Esophagus muscularis mucosa (tissue), 4 donors: ENCODE measurements around the gene INTS3.

Source experiments
- CTCF ChIP-seq, 3 experiments: fragments of 200-600 bp in 2 of 3; fragments of 450-650 bp in 1 of 3; sonication (generic) in 2 of 3; IDR thresholded peaks; one replicate each; pipeline ENCODE4 v1.5.1; 2017 to 2019; ENCODE audit warnings: antibody characterized with exemption in 3 of 3, mild to moderate bottlenecking in 2 of 3, moderate library complexity in 1 of 3
- EP300 ChIP-seq: sonication (generic); formaldehyde crosslinking; IDR thresholded peaks from one replicate; pipeline ENCODE4 v1.6.1; 2017; ENCODE audit warnings: antibody characterized with exemption
- POLR2A ChIP-seq: fragments of 450-650 bp; IDR thresholded peaks from one replicate; pipeline ENCODE4 v1.6.1; 2017; ENCODE audit warnings: antibody characterized with exemption, moderate library complexity, mild to moderate bottlenecking, low read depth
- POLR2AphosphoS5 ChIP-seq, 2 donors: sonication (generic); formaldehyde crosslinking; IDR thresholded peaks; one replicate each; pipeline ENCODE4 v1.6.1; 2017; ENCODE audit warnings: antibody characterized with exemption in 2 of 2

- TF ChIP-seq POLR2AphosphoS5 (IDR thresholded peaks at IDR 0.05), result peak in 1 of 2 donors; percentile 53
- TF ChIP-seq CTCF (IDR thresholded peaks at IDR 0.05), result peak; percentile 89 to 93 (median 91)
- TF ChIP-seq POLR2A, result no peak
- TF ChIP-seq EP300, result no peak
Observed at GRCh38 chr1:153796786-153797659, 69.2 kb downstream of the INTS3 start.
